A673 (cell line): Measurements from ENCODE around the gene SLC15A3. TPM values are rescaled to one million over a fixed set of nuclear protein-coding genes. Genes with fewer than 3 reads are reported as not detected.

Experiments
- BruUV-seq: library from RNA; stranded (reverse); fragments of 400-500 nt; replicated peaks from 2 replicates; lab custom pipeline; 2021; lab: Mats Ljungman, UMichigan
- CTCF ChIA-PET: fragments of 300-600 bp; sonication (Branson Sonifier 250); formaldehyde crosslinking; loops from one replicate; lab custom pipeline; 2022; ENCODE audit warnings: antibody characterized with exemption; lab: Charles Lee
- POLR2A ChIA-PET: fragments of 300-600 bp; sonication (Branson Sonifier 250); formaldehyde crosslinking; loops from one replicate; lab custom pipeline; 2022; ENCODE audit warnings: antibody characterized with exemption; ENCODE audit not compliant: low non-redundant PET; lab: Charles Lee
- DNase-seq: peaks from one replicate; pipeline ENCODE4 v3.0.0-alpha.2; 2015; ENCODE audit warnings: low spot score
- H3K27ac ChIP-seq: fragments of 200-600 bp; sonication (generic); 2 replicates; pipeline ENCODE4 v1.5.1; 2016; ENCODE audit warnings: mixed run types, low read depth, mild to moderate bottlenecking, mixed read lengths, antibody characterized with exemption, low read length; ENCODE audit not compliant: poor library complexity, severe bottlenecking
- H3K27me3 ChIP-seq: fragments of 200-600 bp; sonication (generic); replicated peaks from 2 replicates; pipeline ENCODE4 v1.6.1; 2017; ENCODE audit warnings: mixed run types, low read depth, mild to moderate bottlenecking, mixed read lengths, antibody characterized with exemption, low read length; ENCODE audit not compliant: insufficient read depth, poor library complexity
- H3K36me3 ChIP-seq: fragments of 200-600 bp; sonication (generic); 2 replicates; pipeline ENCODE4 v1.6.1; 2016; ENCODE audit warnings: mixed run types, mild to moderate bottlenecking, mixed read lengths, antibody characterized with exemption, low read length; ENCODE audit not compliant: insufficient read depth, poor library complexity, severe bottlenecking
- H3K4me1 ChIP-seq: fragments of 200-600 bp; sonication (generic); 2 replicates; pipeline ENCODE4 v1.6.1; 2017; ENCODE audit warnings: mixed run types, mild to moderate bottlenecking, mixed read lengths, antibody characterized with exemption, low read length; ENCODE audit not compliant: insufficient read depth, poor library complexity, severe bottlenecking
- H3K4me3 ChIP-seq: fragments of 200-600 bp; sonication (generic); 2 replicates; pipeline ENCODE4 v1.5.1; 2016; ENCODE audit warnings: low read depth, mixed run types, mild to moderate bottlenecking, mixed read lengths, low read length; ENCODE audit not compliant: poor library complexity, severe bottlenecking
- H3K9me3 ChIP-seq: fragments of 200-600 bp; sonication (generic); 2 replicates; pipeline ENCODE4 v1.6.1; 2016; ENCODE audit warnings: mixed run types, low read depth, mild to moderate bottlenecking, mixed read lengths, antibody characterized with exemption, low read length; ENCODE audit not compliant: poor library complexity, severe bottlenecking
- CTCF ChIP-seq: fragments of 300-800, 200-600 bp; sonication (generic); conservative IDR thresholded peaks from 2 replicates; pipeline ENCODE4 v1.5.1; 2017; ENCODE audit warnings: low read depth, mild to moderate bottlenecking, antibody characterized with exemption, low read length, moderate library complexity, mixed read lengths
- EZH2 ChIP-seq: fragments of 200-600 bp; sonication (generic); IDR thresholded peaks from 2 replicates; pipeline ENCODE4 v1.6.1; 2017; ENCODE audit warnings: borderline replicate concordance, low read depth, mild to moderate bottlenecking, mixed read lengths, antibody characterized with exemption, low read length; ENCODE audit not compliant: poor library complexity, severe bottlenecking
- intact Hi-C: fragments of 100-400 bp; cut with micrococcal nuclease; formaldehyde crosslinking; loops from one replicate; pipeline ENCODE4 v1.10.0; 2022; ENCODE audit not compliant: unreplicated experiment
- total RNA-seq: library from RNA; stranded (reverse); gene quantifications from 2 replicates; pipeline ENCODE4 v1.2.3, GENCODE V29; 2021

The SLC15A3 gene
- total RNA-seq, 1 experiment from 2014 or later = not detected

- Histone ChIP-seq H3K36me3 (peaks cover 53% of the 10 kb centered on the region), H3K4me3 (no peak overlapping the region), H3K4me1 (no peaks in the 10 kb centered on the region), H3K27me3 (no peaks in the 10 kb centered on the region), H3K27ac (no peak overlapping the region), H3K9me3 (no peaks in the 10 kb centered on the region)
- TF ChIP-seq EZH2 (no peak), CTCF (no peak)
- intact Hi-C loops = no loop called here
- ChIA-PET CTCF (interaction anchor here (0.6 kb wide), 1 partner anchor 8 kb away, joined by 3 read pairs; no protein-coding TSS in a partner anchor), POLR2A (no interaction called here)
- BruUV-seq = no TSS peak
- no peak for DNase-seq
These were observed 60.8 kb downstream of the SLC15A3 start for GRCh38 chr11:60891103-60891741.

- no peaks in the 10 kb centered on the region for H3K4me1 ChIP-seq
- no peak overlapping the region for H3K27ac ChIP-seq
- TF ChIP-seq CTCF (no peak), EZH2 (no peak)
- POLR2A ChIA-PET = no interaction called here
- H3K4me3 ChIP-seq = no peak overlapping the region
- H3K9me3 ChIP-seq = no peaks in the 10 kb centered on the region
- no TSS peak for BruUV-seq
- no peaks in the 10 kb centered on the region for H3K27me3 ChIP-seq
- peaks cover 48% of the 10 kb centered on the region for H3K36me3 ChIP-seq
- no peak for DNase-seq
- CTCF ChIA-PET = interaction anchor here (0.6 kb wide), 1 partner anchor 9 kb away, joined by 3 read pairs; no protein-coding TSS in a partner anchor
- intact Hi-C loops = no loop called here
These were observed 61.3 kb downstream of the SLC15A3 start for GRCh38 chr11:60890696-60891095.

GRCh38 chr11:60889869-60890311 lies 62.1 kb downstream of the SLC15A3 start:
- H3K27me3 ChIP-seq = no peaks in the 10 kb centered on the region
- TF ChIP-seq EZH2 = no peak
- TF ChIP-seq CTCF = no peak
- peaks cover 40% of the 10 kb centered on the region for H3K36me3 ChIP-seq
- no peak for DNase-seq
- no peaks in the 10 kb centered on the region for H3K9me3 ChIP-seq
- no peak overlapping the region for H3K4me3 ChIP-seq
- no peaks in the 10 kb centered on the region for H3K4me1 ChIP-seq
- POLR2A ChIA-PET = interaction anchor here (0.9 kb wide), 1 partner anchor 114 kb away, joined by 5 read pairs; no protein-coding TSS in a partner anchor
- no peak overlapping the region for H3K27ac ChIP-seq
- BruUV-seq = no TSS peak
- CTCF ChIA-PET = no interaction called here
- intact Hi-C loops = loop anchor here (2.0 kb wide), 1 partner anchor 59 kb away; no protein-coding TSS in a partner anchor
